AG10803 (cell line): Measurements from ENCODE around the gene SARNP.

Experiments
- DNase-seq: peaks from one replicate; pipeline ENCODE4 v3.0.0; 2010; ENCODE audit warnings: low read depth
- H3K4me3 ChIP-seq: 2 replicates; pipeline ENCODE4 v1.5.1; 2011; ENCODE audit warnings: mild to moderate bottlenecking, low read length, control low read depth
- TF ChIP-seq, protein P1 (sequence below): conservative IDR thresholded peaks from 2 replicates; pipeline ENCODE4 v1.5.1; 2011; ENCODE audit warnings: mild to moderate bottlenecking, low read length, control low read depth, inconsistent platforms

SARNP gene

DNA sequence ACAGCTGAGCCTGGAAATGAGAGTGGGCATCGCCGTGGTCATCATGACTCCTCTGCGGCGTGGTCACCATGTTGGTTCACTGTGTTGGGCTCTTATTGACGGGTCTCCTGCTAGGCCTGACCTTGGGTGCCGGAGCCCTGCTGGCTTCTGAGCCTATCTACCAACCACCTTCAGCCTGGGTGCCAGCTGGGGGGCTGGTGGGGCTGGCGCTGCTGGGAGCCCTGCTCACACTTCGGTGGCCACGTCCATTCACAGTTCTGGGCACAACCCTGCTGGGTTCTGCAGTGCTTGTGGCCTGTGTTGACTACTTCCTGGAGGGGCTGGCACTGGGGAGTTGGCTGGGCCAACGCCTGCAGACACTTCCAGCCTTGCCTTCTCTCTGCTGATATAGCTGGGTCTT, 15.5 kb upstream of the SARNP start:
- TF ChIP-seq, protein P1, sequence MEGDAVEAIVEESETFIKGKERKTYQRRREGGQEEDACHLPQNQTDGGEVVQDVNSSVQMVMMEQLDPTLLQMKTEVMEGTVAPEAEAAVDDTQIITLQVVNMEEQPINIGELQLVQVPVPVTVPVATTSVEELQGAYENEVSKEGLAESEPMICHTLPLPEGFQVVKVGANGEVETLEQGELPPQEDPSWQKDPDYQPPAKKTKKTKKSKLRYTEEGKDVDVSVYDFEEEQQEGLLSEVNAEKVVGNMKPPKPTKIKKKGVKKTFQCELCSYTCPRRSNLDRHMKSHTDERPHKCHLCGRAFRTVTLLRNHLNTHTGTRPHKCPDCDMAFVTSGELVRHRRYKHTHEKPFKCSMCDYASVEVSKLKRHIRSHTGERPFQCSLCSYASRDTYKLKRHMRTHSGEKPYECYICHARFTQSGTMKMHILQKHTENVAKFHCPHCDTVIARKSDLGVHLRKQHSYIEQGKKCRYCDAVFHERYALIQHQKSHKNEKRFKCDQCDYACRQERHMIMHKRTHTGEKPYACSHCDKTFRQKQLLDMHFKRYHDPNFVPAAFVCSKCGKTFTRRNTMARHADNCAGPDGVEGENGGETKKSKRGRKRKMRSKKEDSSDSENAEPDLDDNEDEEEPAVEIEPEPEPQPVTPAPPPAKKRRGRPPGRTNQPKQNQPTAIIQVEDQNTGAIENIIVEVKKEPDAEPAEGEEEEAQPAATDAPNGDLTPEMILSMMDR: no peak
- no peak for DNase-seq
- H3K4me3 ChIP-seq: no peak overlapping the region

DNA sequence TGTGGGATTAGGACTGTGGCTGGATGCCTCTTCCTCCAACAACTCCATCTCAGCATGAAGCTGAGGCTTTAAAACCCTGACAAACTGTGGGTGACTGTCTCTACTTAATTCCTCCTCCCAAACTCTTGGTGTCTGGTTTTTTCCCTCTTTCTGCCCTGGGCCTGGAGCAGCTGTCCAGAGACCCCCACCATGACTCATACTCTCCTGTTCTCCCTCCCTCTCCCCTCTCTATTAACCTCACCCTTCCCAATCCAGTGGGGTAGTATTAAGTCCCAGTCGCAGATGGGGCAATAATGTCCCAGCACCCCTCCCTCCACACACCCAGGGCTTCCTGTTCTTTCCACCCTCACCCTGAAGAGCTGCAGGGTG, 13.9 kb upstream of the SARNP start:
- no peak for DNase-seq
- H3K4me3 ChIP-seq: peak overlapping the region; percentile 92
- TF ChIP-seq, protein P1: no peak

DNA sequence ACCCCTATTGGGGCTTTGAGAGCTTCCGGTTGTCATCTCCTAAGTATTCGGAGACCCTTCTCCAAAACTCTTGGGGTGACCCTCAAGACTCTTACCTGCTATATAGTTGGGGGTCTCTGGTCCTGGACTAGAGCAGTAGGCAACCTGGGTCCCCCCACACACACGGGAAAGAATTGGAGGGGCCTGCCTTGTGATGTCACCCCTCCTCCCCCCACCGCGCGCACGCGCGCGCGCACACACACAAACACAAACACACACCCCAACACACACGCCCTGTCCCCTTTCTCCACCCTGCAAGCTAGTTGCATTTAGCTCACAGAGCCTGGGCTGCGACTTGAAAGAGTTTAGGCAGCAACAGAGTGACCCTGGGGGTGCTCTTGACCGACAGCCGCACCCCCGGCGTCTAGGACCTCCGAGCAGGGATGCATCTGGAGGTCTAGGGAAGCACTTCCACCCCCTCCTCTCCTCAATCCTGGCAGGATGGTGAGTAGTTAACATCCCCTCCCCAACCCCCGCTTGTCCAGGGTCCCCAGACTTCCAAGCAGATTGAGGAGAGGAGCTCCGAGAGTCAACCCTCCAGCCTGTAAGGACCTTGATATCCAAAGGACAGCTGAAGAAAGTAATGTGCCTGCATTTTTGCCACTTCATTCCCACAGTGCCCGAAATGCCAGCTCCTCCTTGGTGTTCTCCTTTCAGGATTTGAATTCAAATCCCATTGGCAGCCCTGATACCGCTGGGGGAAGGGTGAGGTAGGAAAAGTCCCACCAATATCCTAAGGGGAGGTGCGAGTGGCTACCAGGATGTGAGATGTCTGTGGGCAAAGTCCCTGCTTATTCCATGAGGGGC, 13.3 kb upstream of the SARNP start:
- DNase-seq: peak; percentile 68
- TF ChIP-seq, protein P1: no peak
- H3K4me3 ChIP-seq: peak overlapping the region; percentile 92

DNA sequence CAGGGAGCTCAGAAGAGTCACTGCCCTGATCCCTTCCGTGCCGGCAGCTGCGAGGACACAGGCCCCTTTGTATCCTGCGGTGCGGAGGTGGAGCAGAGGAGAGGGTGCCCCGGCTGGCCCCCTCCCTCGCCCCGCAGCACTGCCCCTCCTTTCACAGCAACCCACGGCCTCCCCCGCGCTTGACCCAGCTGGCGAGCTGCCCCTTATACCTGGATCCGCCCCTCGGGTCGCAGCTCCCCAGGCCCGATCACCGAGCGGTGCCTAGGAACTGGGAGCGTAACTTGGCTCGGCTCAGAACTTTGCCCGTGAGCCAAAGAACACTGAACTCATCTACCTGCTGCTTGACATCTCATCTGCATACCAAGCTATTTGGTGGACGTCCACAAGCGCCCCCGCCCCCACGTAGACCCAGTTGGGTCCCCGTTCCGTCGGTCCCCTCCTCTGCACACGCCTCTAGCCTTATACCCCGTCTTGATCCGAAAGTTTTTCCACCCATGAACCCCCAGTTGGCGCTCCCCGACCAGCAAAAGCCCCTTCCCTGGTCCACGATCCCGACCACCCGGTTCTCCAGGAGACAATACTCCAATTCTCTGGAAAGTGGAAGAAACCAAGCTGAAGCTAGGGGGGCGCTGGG, 12.6 kb upstream of the SARNP start:
- TF ChIP-seq, protein P1: no peak

DNA sequence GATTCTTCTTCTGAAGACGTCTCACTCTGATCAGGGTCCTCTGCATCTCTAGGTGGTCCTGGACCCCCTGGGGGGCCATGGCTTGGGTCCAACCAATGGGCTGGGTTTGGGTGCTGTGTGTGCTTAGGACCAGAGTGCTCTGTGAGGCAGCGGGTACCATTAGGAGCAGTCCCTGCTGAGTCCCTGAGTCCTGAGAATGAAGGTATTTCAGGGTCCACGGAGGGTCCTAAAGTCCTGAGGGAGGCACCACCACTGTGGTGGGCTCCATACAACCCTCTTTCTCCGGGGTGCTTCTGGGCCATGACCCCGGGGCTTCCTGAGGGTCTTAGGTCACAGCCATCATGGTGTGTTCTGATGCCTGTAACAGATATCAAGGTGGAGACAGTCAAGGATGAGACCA, 10.8 kb upstream of the SARNP start:
- peak overlapping the region; percentile 92 for H3K4me3 ChIP-seq
- TF ChIP-seq, protein P1: no peak
- no peak for DNase-seq

More for the DNA sequence above, 12.6 kb upstream of the SARNP start:
- peak overlapping the region; percentile 92 for H3K4me3 ChIP-seq
- no peak for DNase-seq

DNA sequence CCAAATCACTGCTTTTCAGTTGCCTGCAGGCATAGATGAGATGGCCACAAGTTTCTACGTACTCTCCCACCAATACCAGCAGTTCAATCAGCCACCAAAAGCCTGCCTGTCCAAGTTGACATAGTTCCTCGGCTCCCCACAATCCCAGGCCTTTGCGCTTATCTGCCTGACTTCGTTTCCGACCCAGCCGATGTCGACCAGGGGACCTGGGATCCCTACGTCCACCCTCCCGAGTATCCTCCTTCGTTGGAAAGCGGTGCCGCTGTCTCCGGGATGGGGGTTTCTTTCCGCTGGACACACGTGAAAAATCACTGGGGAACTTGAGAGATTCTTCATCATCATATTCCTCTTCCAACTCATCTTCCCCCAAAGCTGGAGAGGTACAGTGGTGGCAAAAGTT, 10.3 kb upstream of the SARNP start:
- TF ChIP-seq, protein P1: no peak
- H3K4me3 ChIP-seq: no peak overlapping the region
- no peak for DNase-seq

DNA sequence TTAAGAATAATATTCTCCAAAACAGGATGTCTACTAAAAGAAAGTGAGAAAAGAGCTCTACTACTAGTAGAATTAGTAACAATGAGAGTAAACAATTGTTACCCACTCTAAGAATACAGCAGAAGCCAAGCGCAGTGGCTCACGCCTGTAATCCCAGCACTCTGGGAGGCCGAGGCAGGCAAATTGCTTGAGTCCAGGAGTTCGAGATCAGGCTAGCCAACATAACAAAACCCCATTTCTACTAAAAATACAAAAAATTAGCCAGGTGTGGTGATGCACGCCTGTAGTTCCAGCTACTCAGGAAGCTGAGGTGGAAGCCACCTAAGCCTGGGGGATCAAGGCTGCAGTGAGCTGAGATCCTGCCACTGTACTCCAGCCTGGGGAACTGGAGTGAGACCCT, 7.2 kb upstream of the SARNP start:
- TF ChIP-seq, protein P1: no peak
- DNase-seq: no peak
- H3K4me3 ChIP-seq: no peak overlapping the region
